Adrenal gland (tissue), 12 donors: Measurements from ENCODE around the gene RHOH. TPM values are rescaled to one million over a fixed set of nuclear protein-coding genes. Genes with fewer than 3 reads are reported as not detected.

Experiments
- DNase-seq, 7 donors: peaks; one replicate each; pipeline ENCODE4 v3.0.0-alpha.2; 2019 to 2020
- H3K27ac ChIP-seq, 5 donors: fragments of 200-600 bp; sonication (generic) in 4 of 5; 1 replicate in 3 of 5; 2 replicates in 2 of 5; pipeline versions ENCODE4 v1.5.1 to v1.8.0; 2016 to 2020; ENCODE audit warnings: mild to moderate bottlenecking in 1 of 5
- H3K27me3 ChIP-seq: fragments of 200-600 bp; 2 replicates; pipeline ENCODE4 v1.8.0; 2021
- H3K36me3 ChIP-seq, 2 donors: fragments of 200-600 bp; replicated peaks in 1 of 2; 1 replicate in 1 of 2; 2 replicates in 1 of 2; pipeline versions ENCODE4 v1.5.1 to v1.8.0; 2018 to 2022
- H3K4me1 ChIP-seq, 2 donors: fragments of 200-600 bp; replicated peaks in 1 of 2; 1 replicate in 1 of 2; 2 replicates in 1 of 2; pipeline versions ENCODE4 v1.5.1 to v1.8.0; 2018 to 2021
- H3K4me3 ChIP-seq, 4 donors: fragments of 200-600 bp; sonication (generic) in 3 of 4; one replicate each; pipeline ENCODE4 v1.5.1; 2016 to 2018
- H3K9me3 ChIP-seq, 3 donors: fragments of 200-600 bp; sonication (generic) in 1 of 3; replicated peaks in 1 of 3; 1 replicate in 2 of 3; 2 replicates in 1 of 3; pipeline versions ENCODE4 v1.5.1 to v1.8.0; 2016 to 2021
- POLR2A ChIP-seq, 2 donors: fragments of 450-650 bp; IDR thresholded peaks; one replicate each; pipeline ENCODE4 v1.6.1; 2017; ENCODE audit warnings: antibody characterized with exemption in 2 of 2, mild to moderate bottlenecking in 2 of 2, moderate library complexity in 1 of 2
- WGBS, 4 donors: extraction: QIAGEN DNeasy Blood & Tissue Kit in 2 of 4; methylation state at CpG; one replicate each; pipeline versions ENCODE4 v1.1.5 to v1.1.7; 2013 to 2017; 5-methylcytosine and 5-hydroxymethylcytosine counted together
- intact Hi-C, 2 donors: fragments of 100-400 bp; cut with DNase I; formaldehyde crosslinking; loops; one replicate each; pipeline versions ENCODE4 v1.14.1 to v1.15.0; 2022 to 2023
- polyA plus RNA-seq, 3 donors: library from polyadenylated mRNA; stranded (reverse); fragments of 200-250 nt in 2 of 3; fragments of 350-450 nt in 1 of 3; fragmentation: Illumina TruSeq in 1 of 3; extraction: RNeasy Lipid Tissue Mini Kit (QIAGEN cat#74804) in 1 of 3; gene quantifications; one replicate each; pipeline ENCODE4 v1.2.3, GENCODE V29; 2013 to 2014
- total RNA-seq, 9 donors: library from RNA; depleted of rRNA in 4 of 9; stranded (reverse); fragments of >200 nt in 4 of 9; fragments of 120-200 nt in 1 of 9; fragmentation: NEBNext Ultra II Directional in 1 of 9; extraction: Animal tissue kit (Norgen Biotek cat#: 25700) in 1 of 9; gene quantifications; one replicate each; pipeline versions ENCODE4 v1.1.0 to v1.2.4, GENCODE V29; 2013 to 2023
- TF ChIP-seq, protein P1 (sequence below), 6 experiments: fragments of 450-650 bp in 4 of 6; fragments of 200-600 bp in 2 of 6; sonication (generic) in 1 of 6; IDR thresholded peaks; 1 replicate in 5 of 6; 2 replicates in 1 of 6; pipeline versions ENCODE4 v1.5.1 to v1.8.0; 2016 to 2021; ENCODE audit warnings: antibody characterized with exemption in 6 of 6, mild to moderate bottlenecking in 2 of 6, moderate library complexity in 1 of 6
- donor health status: healthy with polysubstance abuse.
- donor health status: Bipolar disorder and iron deficiency.
- donor health status: DM: yes; HTN: yes; CAD: no.
- donor health status: DM: no; HTN: no; CAD: no.
- donor health status: DM: no; HTN: no; CAD: no.
- donor health status: DM: yes; HTN: yes; CAD: no.

Gene RHOH
- total and polyA plus RNA-seq, 12 donors, result 0.33 to 3.4 (median 0.96) TPM; not detected in 1

DNA sequence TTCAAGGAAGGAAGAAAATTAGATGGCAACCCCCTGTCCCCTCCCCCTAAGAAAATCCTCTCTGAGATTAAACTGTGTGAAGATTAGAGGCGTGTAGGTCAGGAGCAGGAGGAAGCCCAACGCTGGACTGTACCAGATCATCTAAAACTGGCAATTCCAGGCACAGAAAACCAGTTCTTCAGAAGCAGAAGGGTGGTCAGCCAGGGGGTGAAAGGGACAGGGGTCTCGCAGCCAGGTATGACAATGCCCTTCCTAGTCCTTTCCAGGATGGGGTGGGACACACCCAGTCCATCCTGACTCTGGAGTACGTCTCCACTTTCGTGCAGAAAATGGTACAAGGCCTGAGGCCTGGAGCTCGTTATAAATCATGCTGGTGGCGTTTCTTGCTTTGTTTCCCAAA is 3.3 kb upstream of the RHOH start:
- intact Hi-C loops, result no loop called here
- no peaks in the 10 kb centered on the region for H3K9me3 ChIP-seq
- DNase-seq, result no peak
- H3K36me3 ChIP-seq, result no peaks in the 10 kb centered on the region
- TF ChIP-seq POLR2A (IDR thresholded peaks at IDR 0.05), result no peak
- TF ChIP-seq, protein P1, sequence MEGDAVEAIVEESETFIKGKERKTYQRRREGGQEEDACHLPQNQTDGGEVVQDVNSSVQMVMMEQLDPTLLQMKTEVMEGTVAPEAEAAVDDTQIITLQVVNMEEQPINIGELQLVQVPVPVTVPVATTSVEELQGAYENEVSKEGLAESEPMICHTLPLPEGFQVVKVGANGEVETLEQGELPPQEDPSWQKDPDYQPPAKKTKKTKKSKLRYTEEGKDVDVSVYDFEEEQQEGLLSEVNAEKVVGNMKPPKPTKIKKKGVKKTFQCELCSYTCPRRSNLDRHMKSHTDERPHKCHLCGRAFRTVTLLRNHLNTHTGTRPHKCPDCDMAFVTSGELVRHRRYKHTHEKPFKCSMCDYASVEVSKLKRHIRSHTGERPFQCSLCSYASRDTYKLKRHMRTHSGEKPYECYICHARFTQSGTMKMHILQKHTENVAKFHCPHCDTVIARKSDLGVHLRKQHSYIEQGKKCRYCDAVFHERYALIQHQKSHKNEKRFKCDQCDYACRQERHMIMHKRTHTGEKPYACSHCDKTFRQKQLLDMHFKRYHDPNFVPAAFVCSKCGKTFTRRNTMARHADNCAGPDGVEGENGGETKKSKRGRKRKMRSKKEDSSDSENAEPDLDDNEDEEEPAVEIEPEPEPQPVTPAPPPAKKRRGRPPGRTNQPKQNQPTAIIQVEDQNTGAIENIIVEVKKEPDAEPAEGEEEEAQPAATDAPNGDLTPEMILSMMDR (IDR thresholded peaks at IDR 0.05), result no peak
- H3K27me3 ChIP-seq, result no peaks in the 10 kb centered on the region
- WGBS, 4 donors, result 82 to 90% (median 88%) methylated on average over 7 of the region's 7 CpGs
- no peak overlapping the region for H3K27ac ChIP-seq
- no peaks in the 10 kb centered on the region for H3K4me1 ChIP-seq
- no peak overlapping the region for H3K4me3 ChIP-seq

DNA sequence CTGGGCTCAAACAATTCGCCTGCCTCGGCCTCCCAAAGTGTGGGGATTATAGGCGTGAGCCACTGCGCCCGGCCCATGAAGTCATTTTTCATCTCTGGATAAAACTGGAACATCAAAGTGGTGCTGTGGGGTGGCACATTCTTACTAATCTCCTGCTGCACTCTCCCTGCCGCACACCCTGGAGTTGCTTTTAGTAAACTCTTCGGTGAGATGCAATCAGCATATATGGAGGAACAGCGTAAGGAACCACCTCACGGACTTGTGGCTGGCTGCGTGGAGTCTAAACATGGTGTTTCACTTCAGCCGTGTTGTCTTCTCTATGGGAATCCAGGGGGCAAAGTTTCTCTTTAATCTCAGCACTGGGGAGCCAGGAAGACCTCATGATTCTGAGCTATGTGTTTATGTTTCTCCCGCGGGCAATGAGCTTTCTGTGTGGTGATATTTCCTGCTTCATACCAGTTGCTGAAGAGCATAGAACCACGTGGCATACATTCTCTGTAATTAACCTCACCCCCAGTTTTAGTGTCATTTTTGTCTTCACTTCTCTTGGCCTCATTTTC is 2.1 kb upstream of the RHOH start:
- intact Hi-C loops, result no loop called here
- no peaks in the 10 kb centered on the region for H3K27me3 ChIP-seq
- DNase-seq, result no peak
- WGBS, 4 donors, result 64 to 74% (median 71%) methylated on average over 14 of the region's 14 CpGs
- no peak overlapping the region for H3K27ac ChIP-seq
- no peaks in the 10 kb centered on the region for H3K36me3 ChIP-seq
- no peak overlapping the region for H3K4me3 ChIP-seq
- no peaks in the 10 kb centered on the region for H3K4me1 ChIP-seq
- no peaks in the 10 kb centered on the region for H3K9me3 ChIP-seq
- TF ChIP-seq POLR2A (IDR thresholded peaks at IDR 0.05), result no peak
- TF ChIP-seq, protein P1 (IDR thresholded peaks at IDR 0.05), result no peak

DNA sequence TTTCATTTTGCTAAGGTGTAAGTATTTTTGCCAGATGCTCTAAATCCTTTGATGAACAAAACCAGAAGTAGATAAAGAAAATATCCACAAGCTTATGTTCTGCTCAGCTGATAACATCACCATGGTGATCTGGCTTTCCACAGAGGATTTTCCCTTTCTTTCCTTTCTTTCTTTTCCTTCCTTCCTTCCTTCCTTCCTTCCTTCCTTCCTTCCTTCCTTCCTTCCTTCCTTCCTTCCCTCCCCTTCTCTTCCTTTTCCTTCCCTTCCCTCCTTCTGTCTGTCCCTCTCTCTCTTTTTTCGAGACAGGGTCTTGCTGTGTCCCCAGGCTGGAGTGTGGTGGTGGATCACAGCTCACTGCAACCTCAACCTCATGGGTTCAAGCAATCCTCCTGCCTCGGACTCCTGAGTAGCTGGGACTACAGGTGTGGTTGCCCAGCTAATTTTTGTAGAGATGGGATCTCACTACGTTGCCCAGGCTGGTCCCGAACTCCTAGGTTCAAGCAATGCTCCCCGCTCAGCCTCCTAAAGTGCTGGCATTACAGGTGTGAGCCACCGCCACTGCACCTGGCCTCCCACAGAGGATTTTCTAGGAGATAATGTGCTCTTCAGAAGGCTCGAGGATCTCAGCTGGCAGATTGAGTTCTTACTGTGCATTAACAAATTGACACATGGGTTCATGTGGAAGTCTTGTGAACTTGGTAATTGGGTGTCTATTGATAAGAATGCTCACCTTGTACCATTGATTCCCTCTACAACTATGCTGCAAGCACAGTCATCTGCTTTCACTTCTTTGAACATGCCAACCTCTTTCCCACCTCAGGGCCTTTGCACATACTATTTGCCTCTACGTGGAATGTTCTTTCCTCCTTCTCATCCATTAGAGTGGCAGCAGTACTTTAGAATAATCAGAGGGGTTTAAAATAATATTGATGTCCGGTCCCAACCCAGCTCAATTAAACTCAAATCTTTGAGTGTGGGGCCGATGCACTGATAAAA is 1.4 kb upstream of the RHOH start:
- Histone ChIP-seq H3K27ac (no peak overlapping the region), H3K27me3 (no peaks in the 10 kb centered on the region), H3K4me1 (no peaks in the 10 kb centered on the region), H3K9me3 (no peaks in the 10 kb centered on the region), H3K36me3 (no peaks in the 10 kb centered on the region), H3K4me3 (no peak overlapping the region)
- no peak for TF ChIP-seq POLR2A (IDR thresholded peaks at IDR 0.05)
- TF ChIP-seq, protein P1 (IDR thresholded peaks at IDR 0.05), result no peak
- DNase-seq, result no peak
- WGBS, 4 donors, result 90 to 94% (median 92%) methylated on average over 10 of the region's 10 CpGs
- intact Hi-C loops, result no loop called here

DNA sequence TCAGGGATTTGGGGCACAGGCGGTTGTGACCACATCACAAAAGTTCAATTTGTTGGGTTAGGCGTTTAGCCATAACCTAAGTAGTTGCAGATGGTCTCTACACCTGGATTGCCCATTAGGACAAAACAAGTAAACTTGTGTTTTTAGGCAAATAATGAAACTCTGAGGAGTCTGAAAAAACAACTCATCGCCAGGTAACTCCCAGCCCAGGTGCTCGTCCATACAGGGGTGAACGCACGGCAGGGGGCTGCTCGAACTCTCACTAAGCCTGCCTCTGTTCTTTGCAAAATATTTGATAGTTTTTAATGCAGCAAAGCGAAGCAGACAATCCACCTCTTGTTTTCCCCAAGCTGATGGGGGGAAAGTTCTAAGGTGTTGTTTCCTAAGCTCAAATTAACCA is 559 bp upstream of the RHOH start:
- Histone ChIP-seq H3K4me1 (no peaks in the 10 kb centered on the region), H3K4me3 (no peak overlapping the region), H3K27ac (no peak overlapping the region), H3K9me3 (no peaks in the 10 kb centered on the region), H3K27me3 (no peaks in the 10 kb centered on the region), H3K36me3 (no peaks in the 10 kb centered on the region)
- DNase-seq, result no peak
- no peak for TF ChIP-seq POLR2A (IDR thresholded peaks at IDR 0.05)
- TF ChIP-seq, protein P1 (IDR thresholded peaks at IDR 0.05), result no peak
- intact Hi-C loops, result no loop called here
- 78 to 87% (median 86%) methylated on average over 8 of the region's 8 CpGs for WGBS, 4 donors
